IMR-90 (cell line): ENCODE results near the gene PNMA5. TPM values are rescaled to one million over a fixed set of nuclear protein-coding genes. Genes with fewer than 3 reads are reported as not detected.

Source experiments
- ATAC-seq: fragments of 200-7000 bp; cut with Tn5 transposase; 2 replicates; pipeline ENCODE4 v1.9.1; 2020; ENCODE audit warnings: low read depth, mild to moderate bottlenecking, moderate library complexity
- BruUV-seq: library from RNA; stranded (reverse); fragments of 400-500 nt; replicated peaks from 2 replicates; lab custom pipeline; 2021; lab: Mats Ljungman, UMichigan
- CTCF ChIA-PET: fragments of 300-600 bp; formaldehyde crosslinking; extraction: SDS; loops from one replicate; lab custom pipeline; 2021; ENCODE audit warnings: antibody characterized with exemption; lab: Yijun Ruan, JAX
- POLR2A ChIA-PET: fragments of 300-600 bp; sonication (Branson Sonifier 250); formaldehyde crosslinking; loops from one replicate; lab custom pipeline; 2022; ENCODE audit warnings: antibody characterized with exemption; ENCODE audit not compliant: unreplicated experiment; lab: Charles Lee
- DNase-seq: peaks from one replicate; pipeline ENCODE4 v3.0.0; 2013
- H2AFZ ChIP-seq: replicated peaks from 2 replicates; pipeline ENCODE3; 2013; ENCODE audit warnings: low read length, mild to moderate bottlenecking; ENCODE audit not compliant: poor library complexity
- H2AK5ac ChIP-seq: 2 replicates; pipeline ENCODE4 v1.6.1; 2013; ENCODE audit warnings: low read depth, low read length, inconsistent platforms
- H2AK9ac ChIP-seq: replicated peaks from 2 replicates; pipeline ENCODE3; 2013; ENCODE audit warnings: mild to moderate bottlenecking, low read depth, low read length, moderate library complexity; ENCODE audit not compliant: poor library complexity
- H2BK120ac ChIP-seq: 2 replicates; pipeline ENCODE4 v1.6.1; 2013; ENCODE audit warnings: low read depth, low read length, inconsistent platforms
- H2BK15ac ChIP-seq: 3 replicates; pipeline ENCODE4 v1.6.1; 2013; ENCODE audit warnings: low read depth, low read length, inconsistent platforms
- H2BK20ac ChIP-seq: 2 replicates; pipeline ENCODE4 v1.6.1; 2013; ENCODE audit warnings: low read depth, mild to moderate bottlenecking, inconsistent platforms, low read length, moderate library complexity
- H2BK5ac ChIP-seq: 2 replicates; pipeline ENCODE4 v1.6.1; 2013; ENCODE audit warnings: mild to moderate bottlenecking, low read depth, low read length, inconsistent platforms; ENCODE audit not compliant: poor library complexity, severe bottlenecking
- H3K14ac ChIP-seq: replicated peaks from 2 replicates; pipeline ENCODE4 v1.6.1; 2013; ENCODE audit warnings: low read depth, low read length, inconsistent platforms
- H3K18ac ChIP-seq: 2 replicates; pipeline ENCODE4 v1.6.1; 2013; ENCODE audit warnings: low read depth, low read length, control low read depth
- H3K23ac ChIP-seq: 2 replicates; pipeline ENCODE4 v1.6.1; 2013; ENCODE audit warnings: low read depth, low read length, inconsistent platforms
- H3K27ac ChIP-seq: 2 replicates; pipeline ENCODE4 v1.5.1; 2013; ENCODE audit warnings: mild to moderate bottlenecking, control low read depth, low read length; ENCODE audit not compliant: insufficient read depth
- H3K27me3 ChIP-seq: 2 replicates; pipeline ENCODE4 v1.6.1; 2013; ENCODE audit warnings: low read length; ENCODE audit not compliant: control insufficient read depth, insufficient read depth
- H3K36me3 ChIP-seq: 2 replicates; pipeline ENCODE4 v1.6.1; 2013; ENCODE audit warnings: low read length, mixed read lengths; ENCODE audit not compliant: control insufficient read depth, insufficient read depth
- H3K4ac ChIP-seq: 2 replicates; pipeline ENCODE4 v1.6.1; 2013; ENCODE audit warnings: low read depth, low read length, inconsistent platforms
- H3K4me1 ChIP-seq: 2 replicates; pipeline ENCODE4 v1.6.1; 2013; ENCODE audit warnings: low read length, mixed read lengths; ENCODE audit not compliant: control insufficient read depth, insufficient read depth
- H3K4me2 ChIP-seq: 2 replicates; pipeline ENCODE4 v1.6.1; 2013; ENCODE audit warnings: low read depth, mild to moderate bottlenecking, control low read depth, low read length, moderate library complexity
- H3K4me3 ChIP-seq: 2 replicates; pipeline ENCODE4 v1.5.1; 2013; ENCODE audit warnings: low read depth, mild to moderate bottlenecking, control low read depth, low read length, moderate library complexity; ENCODE audit not compliant: insufficient read depth
- H3K56ac ChIP-seq: 2 replicates; pipeline ENCODE4 v1.6.1; 2013; ENCODE audit warnings: low read length, inconsistent platforms; ENCODE audit not compliant: insufficient read depth; ENCODE audit errors: extremely low read depth
- H3K79me1 ChIP-seq, 2 experiments: 2 replicates each; pipeline ENCODE4 v1.6.1; 2013; ENCODE audit warnings: low read length in 2 of 2, inconsistent platforms in 1 of 2, low read depth in 1 of 2
- H3K9ac ChIP-seq: 2 replicates; pipeline ENCODE4 v1.6.1; 2013; ENCODE audit warnings: low read depth, low read length, control low read depth
- H3K9me1 ChIP-seq: 2 replicates; pipeline ENCODE4 v1.6.1; 2013; ENCODE audit warnings: low read length, inconsistent platforms; ENCODE audit not compliant: insufficient read depth
- H3K9me3 ChIP-seq: 2 replicates; pipeline ENCODE4 v1.6.1; 2013; ENCODE audit warnings: low read length; ENCODE audit not compliant: control insufficient read depth, insufficient read depth
- H4K20me1 ChIP-seq: 2 replicates; pipeline ENCODE4 v1.6.1; 2013; ENCODE audit warnings: low read length, inconsistent platforms; ENCODE audit not compliant: insufficient read depth
- H4K5ac ChIP-seq: 2 replicates; pipeline ENCODE4 v1.6.1; 2013; ENCODE audit warnings: mild to moderate bottlenecking, low read depth, low read length, control low read depth
- H4K8ac ChIP-seq, 2 experiments: 2 replicates each; pipeline ENCODE4 v1.6.1; 2013; ENCODE audit warnings: low read depth in 2 of 2, low read length in 2 of 2, control low read depth in 1 of 2, inconsistent platforms in 1 of 2
- H4K91ac ChIP-seq: 2 replicates; pipeline ENCODE4 v1.6.1; 2013; ENCODE audit warnings: low read depth, low read length, inconsistent platforms; ENCODE audit not compliant: insufficient read depth
- BHLHE40 ChIP-seq: fragments of 150-350 bp; IDR thresholded peaks from 2 replicates; pipeline ENCODE4 v1.6.1; 2016; ENCODE audit warnings: mild to moderate bottlenecking, low read depth, low read length
- CEBPB ChIP-seq: IDR thresholded peaks from 2 replicates; pipeline ENCODE4 v1.6.1; 2012; ENCODE audit warnings: low read depth, low read length, improper control_type of control experiment
- CHD1 ChIP-seq: IDR thresholded peaks from 2 replicates; pipeline ENCODE4 v1.6.1; 2012; ENCODE audit warnings: low read depth, low read length, improper control_type of control experiment
- FOS ChIP-seq: fragments of 150-350 bp; IDR thresholded peaks from 2 replicates; pipeline ENCODE4 v1.6.1; 2016; ENCODE audit warnings: low read depth, low read length
- MAFK ChIP-seq: IDR thresholded peaks from 2 replicates; pipeline ENCODE4 v1.6.1; 2012; ENCODE audit warnings: low read depth, low read length, improper control_type of control experiment
- MAZ ChIP-seq: IDR thresholded peaks from 2 replicates; pipeline ENCODE4 v1.6.1; 2012; ENCODE audit warnings: low read depth, mild to moderate bottlenecking, low read length, improper control_type of control experiment, moderate library complexity, borderline replicate concordance
- MXI1 ChIP-seq: IDR thresholded peaks from 2 replicates; pipeline ENCODE4 v1.6.1; 2012; ENCODE audit warnings: low read depth, mild to moderate bottlenecking, low read length, moderate library complexity, borderline replicate concordance
- NFE2L2 ChIP-seq: fragments of 150-350 bp; IDR thresholded peaks from 2 replicates; pipeline ENCODE4 v1.6.1; 2016; ENCODE audit warnings: low read depth, mild to moderate bottlenecking, low read length
- POLR2A ChIP-seq: IDR thresholded peaks from 2 replicates; pipeline ENCODE4 v1.6.1; 2012; ENCODE audit warnings: mild to moderate bottlenecking, low read depth, low read length
- RAD21 ChIP-seq: IDR thresholded peaks from 2 replicates; pipeline ENCODE4 v1.6.1; 2012; ENCODE audit warnings: low read length, improper control_type of control experiment
- RCOR1 ChIP-seq: IDR thresholded peaks from 2 replicates; pipeline ENCODE4 v1.6.1; 2012; ENCODE audit warnings: mild to moderate bottlenecking, low read length, improper control_type of control experiment; ENCODE audit not compliant: insufficient replicate concordance
- RFX5 ChIP-seq: IDR thresholded peaks from 2 replicates; pipeline ENCODE4 v1.8.0; 2012; ENCODE audit warnings: low read depth, mild to moderate bottlenecking, low read length, moderate library complexity
- SMC3 ChIP-seq: fragments of 150-350 bp; IDR thresholded peaks from 2 replicates; pipeline ENCODE4 v1.6.1; 2016; ENCODE audit warnings: low read depth, mild to moderate bottlenecking, antibody characterized with exemption, low read length, moderate library complexity
- USF2 ChIP-seq: fragments of 150-350 bp; IDR thresholded peaks from 2 replicates; pipeline ENCODE4 v1.6.1; 2017; ENCODE audit warnings: mild to moderate bottlenecking, antibody characterized with exemption, low read length, low read depth
- WGBS, 2 experiments: methylation state at CpG; one replicate each; pipeline versions ENCODE4 v1.1.5 to v1.1.7; 2013; ENCODE audit warnings: missing lambda C conversion rate in 2 of 2; ENCODE audit not compliant: insufficient read length in 1 of 2; ENCODE audit errors: extremely low coverage in 2 of 2; 5-methylcytosine and 5-hydroxymethylcytosine counted together
- dilution Hi-C: fragments of 300-500 bp; cut with HindIII; formaldehyde crosslinking; loops from one replicate; pipeline ENCODE4 v1.14.3; 2018; ENCODE audit warnings: low sequenced_read_pairs; ENCODE audit not compliant: unreplicated experiment
- in situ Hi-C: fragments of 300-500 bp; cut with MboI; formaldehyde crosslinking; loops from 3 replicates; pipeline ENCODE4 v1.14.3; 2019; ENCODE audit warnings: low sequenced_read_pairs, inconsistent platforms, mixed read lengths
- intact Hi-C: fragments of 100-400 bp; cut with micrococcal nuclease; formaldehyde crosslinking; loops from 2 replicates; pipeline ENCODE4 v1.10.0; 2022
- polyA plus RNA-seq, 3 experiments: library from polyadenylated mRNA; depleted of rRNA; stranded (reverse); fragments of >200 nt; gene quantifications; 2 replicates each; pipeline ENCODE4 v1.2.3, GENCODE V29; 2012; ENCODE audit warnings: low replicate concordance in 1 of 3
- total RNA-seq: library from RNA; depleted of rRNA; stranded (reverse); fragments of >200 nt; gene quantifications from 2 replicates; pipeline ENCODE4 v1.2.3, GENCODE V29; 2012
- TF ChIP-seq, protein P1 (sequence below): conservative IDR thresholded peaks from 2 replicates; pipeline ENCODE4 v1.5.1; 2012; ENCODE audit warnings: mild to moderate bottlenecking, low read depth, low read length, improper control_type of control experiment
- TF ChIP-seq, protein P2 (sequence below): fragments of 150-350 bp; IDR thresholded peaks from 2 replicates; pipeline ENCODE4 v1.6.1; 2016; ENCODE audit warnings: low read depth, mild to moderate bottlenecking, low read length, moderate library complexity, borderline replicate concordance

Gene PNMA5
- total and polyA plus RNA-seq, 2 of the 4 experiments (the other 2 are of a cell fraction): not detected

- H4K5ac ChIP-seq: no peak overlapping the region
- WGBS, 2 experiments: 44% methylated on average over 3 of the region's 4 CpGs; no CpG with 5 or more reads in 1 of the 2 experiments
- intact Hi-C loops: no loop called here
- no peak for ATAC-seq
- no peak overlapping the region for H3K23ac ChIP-seq
- no peak overlapping the region for H3K9ac ChIP-seq
- no peak overlapping the region for H3K56ac ChIP-seq
- TF ChIP-seq RFX5 (no peak), FOS (no peak), RCOR1 (no peak), USF2 (no peak), RAD21 (no peak), NFE2L2 (no peak), MAZ (no peak), CHD1 (no peak), MXI1 (no peak), CEBPB (no peak), POLR2A (no peak), MAFK (no peak), BHLHE40 (no peak), SMC3 (no peak)
- TF ChIP-seq, protein P1, sequence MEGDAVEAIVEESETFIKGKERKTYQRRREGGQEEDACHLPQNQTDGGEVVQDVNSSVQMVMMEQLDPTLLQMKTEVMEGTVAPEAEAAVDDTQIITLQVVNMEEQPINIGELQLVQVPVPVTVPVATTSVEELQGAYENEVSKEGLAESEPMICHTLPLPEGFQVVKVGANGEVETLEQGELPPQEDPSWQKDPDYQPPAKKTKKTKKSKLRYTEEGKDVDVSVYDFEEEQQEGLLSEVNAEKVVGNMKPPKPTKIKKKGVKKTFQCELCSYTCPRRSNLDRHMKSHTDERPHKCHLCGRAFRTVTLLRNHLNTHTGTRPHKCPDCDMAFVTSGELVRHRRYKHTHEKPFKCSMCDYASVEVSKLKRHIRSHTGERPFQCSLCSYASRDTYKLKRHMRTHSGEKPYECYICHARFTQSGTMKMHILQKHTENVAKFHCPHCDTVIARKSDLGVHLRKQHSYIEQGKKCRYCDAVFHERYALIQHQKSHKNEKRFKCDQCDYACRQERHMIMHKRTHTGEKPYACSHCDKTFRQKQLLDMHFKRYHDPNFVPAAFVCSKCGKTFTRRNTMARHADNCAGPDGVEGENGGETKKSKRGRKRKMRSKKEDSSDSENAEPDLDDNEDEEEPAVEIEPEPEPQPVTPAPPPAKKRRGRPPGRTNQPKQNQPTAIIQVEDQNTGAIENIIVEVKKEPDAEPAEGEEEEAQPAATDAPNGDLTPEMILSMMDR: no peak
- TF ChIP-seq, protein P2, sequence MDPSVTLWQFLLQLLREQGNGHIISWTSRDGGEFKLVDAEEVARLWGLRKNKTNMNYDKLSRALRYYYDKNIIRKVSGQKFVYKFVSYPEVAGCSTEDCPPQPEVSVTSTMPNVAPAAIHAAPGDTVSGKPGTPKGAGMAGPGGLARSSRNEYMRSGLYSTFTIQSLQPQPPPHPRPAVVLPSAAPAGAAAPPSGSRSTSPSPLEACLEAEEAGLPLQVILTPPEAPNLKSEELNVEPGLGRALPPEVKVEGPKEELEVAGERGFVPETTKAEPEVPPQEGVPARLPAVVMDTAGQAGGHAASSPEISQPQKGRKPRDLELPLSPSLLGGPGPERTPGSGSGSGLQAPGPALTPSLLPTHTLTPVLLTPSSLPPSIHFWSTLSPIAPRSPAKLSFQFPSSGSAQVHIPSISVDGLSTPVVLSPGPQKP: no peak
- no peaks in the 10 kb centered on the region for H3K79me1 ChIP-seq
- no peak overlapping the region for H3K4me2 ChIP-seq
- ChIA-PET POLR2A (no interaction called here), CTCF (no interaction called here)
- no peak overlapping the region for H3K4ac ChIP-seq
- no peak overlapping the region for H3K27ac ChIP-seq
- no peak overlapping the region for H3K4me3 ChIP-seq
- no peak overlapping the region for H2AK9ac ChIP-seq
- H2AK5ac ChIP-seq: no peak overlapping the region
- dilution Hi-C loops: no loop called here
- no peaks in the 10 kb centered on the region for H3K9me1 ChIP-seq
- no peak overlapping the region for H2AFZ ChIP-seq
- H3K14ac ChIP-seq: no peak overlapping the region
- in situ Hi-C loops: no loop called here
- no peak overlapping the region for H2BK20ac ChIP-seq
- no peak overlapping the region for H2BK120ac ChIP-seq
- no peak overlapping the region for H4K91ac ChIP-seq
- H2BK5ac ChIP-seq: no peak overlapping the region
- H3K27me3 ChIP-seq: peaks cover 2% of the 10 kb centered on the region
- H4K8ac ChIP-seq: no peak overlapping the region
- no peaks in the 10 kb centered on the region for H3K9me3 ChIP-seq
- H3K18ac ChIP-seq: no peak overlapping the region
- H3K4me1 ChIP-seq: no peaks in the 10 kb centered on the region
- DNase-seq: no peak
- BruUV-seq: no TSS peak
- no peak overlapping the region for H2BK15ac ChIP-seq
- H3K36me3 ChIP-seq: no peaks in the 10 kb centered on the region
- no peaks in the 10 kb centered on the region for H4K20me1 ChIP-seq
These were observed 1.8 kb downstream of the PNMA5 start for GRCh38 chrX:152992115-152992514.
